IPS DF 6.9 (cell line): ENCODE results near the gene MYH1.

Experiments used
- DNase-seq: peaks from one replicate; pipeline ENCODE4 v3.0.0-alpha.2; 2013; ENCODE audit warnings: low read depth, low spot score
- H3K27ac ChIP-seq: one replicate; pipeline ENCODE4 v1.5.1; 2013; ENCODE audit warnings: low read length, control low read depth
- H3K27me3 ChIP-seq: 2 replicates; pipeline ENCODE4 v1.6.1; 2013; ENCODE audit warnings: mild to moderate bottlenecking, low read length; ENCODE audit not compliant: control insufficient read depth, insufficient read depth
- H3K36me3 ChIP-seq: 2 replicates; pipeline ENCODE4 v1.6.1; 2013; ENCODE audit warnings: low read length; ENCODE audit not compliant: control insufficient read depth, insufficient read depth
- H3K4me1 ChIP-seq: 2 replicates; pipeline ENCODE4 v1.6.1; 2013; ENCODE audit warnings: low read length; ENCODE audit not compliant: control insufficient read depth, insufficient read depth
- H3K4me3 ChIP-seq: 2 replicates; pipeline ENCODE4 v1.5.1; 2013; ENCODE audit warnings: mild to moderate bottlenecking, low read length
- H3K9me3 ChIP-seq: 2 replicates; pipeline ENCODE4 v1.6.1; 2013; ENCODE audit warnings: low read length, inconsistent platforms; ENCODE audit not compliant: control insufficient read depth, insufficient read depth
- WGBS: extraction: QIAGEN DNeasy Blood & Tissue Kit; methylation state at CpG from one replicate; pipeline ENCODE4 v1.1.7; 2013; ENCODE audit warnings: mixed read lengths, missing lambda C conversion rate; ENCODE audit not compliant: insufficient read length, insufficient coverage; 5-methylcytosine and 5-hydroxymethylcytosine counted together

MYH1 gene

GRCh38 chr17:10482252-10482651 is 36.1 kb downstream of the MYH1 start:
- Histone ChIP-seq H3K9me3 (no peaks in the 10 kb centered on the region), H3K36me3 (no peaks in the 10 kb centered on the region; the same call in 1 of the 2 replicates), H3K4me3 (no peak overlapping the region), H3K27ac (no peak overlapping the region), H3K4me1 (no peaks in the 10 kb centered on the region), H3K27me3 (no peaks in the 10 kb centered on the region)
- no peak for DNase-seq
- no CpG with 5 or more reads among the region's 1 CpG for WGBS

- H3K27ac ChIP-seq: no peak overlapping the region
- no peaks in the 10 kb centered on the region; the same call in 1 of the 2 replicates for H3K36me3 ChIP-seq
- no peak for DNase-seq
- WGBS: no CpG with 5 or more reads among the region's 1 CpG
- H3K4me1 ChIP-seq: no peaks in the 10 kb centered on the region
- H3K27me3 ChIP-seq: no peaks in the 10 kb centered on the region
- H3K4me3 ChIP-seq: no peak overlapping the region
- H3K9me3 ChIP-seq: no peaks in the 10 kb centered on the region
Observed at GRCh38 chr17:10477701-10478100, 40.6 kb downstream of the MYH1 start.

- WGBS: no CpG with 5 or more reads among the region's 4 CpGs
- H3K36me3 ChIP-seq: no peaks in the 10 kb centered on the region
- H3K4me1 ChIP-seq: no peaks in the 10 kb centered on the region
- H3K9me3 ChIP-seq: no peaks in the 10 kb centered on the region
- H3K4me3 ChIP-seq: no peak overlapping the region
- no peaks in the 10 kb centered on the region for H3K27me3 ChIP-seq
- H3K27ac ChIP-seq: no peak overlapping the region
- no peak for DNase-seq
Observed at GRCh38 chr17:10474536-10474935, 43.8 kb downstream of the MYH1 start.

GRCh38 chr17:10471858-10472257 is 46.5 kb downstream of the MYH1 start:
- Histone ChIP-seq H3K4me1 (no peaks in the 10 kb centered on the region), H3K27me3 (no peaks in the 10 kb centered on the region), H3K36me3 (no peaks in the 10 kb centered on the region), H3K27ac (no peak overlapping the region), H3K9me3 (no peaks in the 10 kb centered on the region), H3K4me3 (no peak overlapping the region)
- no CpG with 5 or more reads among the region's 1 CpG for WGBS
- DNase-seq: no peak

- Histone ChIP-seq H3K4me1 (no peaks in the 10 kb centered on the region), H3K27ac (no peak within 1 kb of the TSS), H3K4me3 (no peak within 1 kb of the TSS), H3K36me3 (no peaks in the 10 kb centered on the region), H3K9me3 (no peaks in the 10 kb centered on the region), H3K27me3 (no peaks in the 10 kb centered on the region)
- no peak for DNase-seq
- no CpG with 5 or more reads among the region's 1 CpG for WGBS
Observed at GRCh38 chr17:10469459-10469858, 48.9 kb downstream of the MYH1 start, which contains the start of gene MYH4. Gene MYH4, minus strand, starts transcription at chr17:10469559. Its CDS starts 2,814 bp downstream, at chr17:10466745.

GRCh38 chr17:10463402-10463801 is 54.9 kb downstream of the MYH1 start:
- H3K27ac ChIP-seq: no peak overlapping the region
- no peaks in the 10 kb centered on the region for H3K27me3 ChIP-seq
- no peak overlapping the region for H3K4me3 ChIP-seq
- no CpG with 5 or more reads among the region's 4 CpGs for WGBS
- H3K4me1 ChIP-seq: no peaks in the 10 kb centered on the region
- no peak for DNase-seq
- no peaks in the 10 kb centered on the region for H3K9me3 ChIP-seq
- no peaks in the 10 kb centered on the region for H3K36me3 ChIP-seq

- no peak for DNase-seq
- Histone ChIP-seq H3K27ac (no peak overlapping the region), H3K36me3 (no peaks in the 10 kb centered on the region), H3K27me3 (no peaks in the 10 kb centered on the region), H3K4me3 (no peak overlapping the region), H3K4me1 (no peaks in the 10 kb centered on the region), H3K9me3 (no peaks in the 10 kb centered on the region)
- WGBS: no CpG with 5 or more reads among the region's 4 CpGs
Observed at GRCh38 chr17:10460062-10460461, 58.3 kb downstream of the MYH1 start.

- no CpG with 5 or more reads among the region's 3 CpGs for WGBS
- H3K4me1 ChIP-seq: no peaks in the 10 kb centered on the region
- H3K4me3 ChIP-seq: no peak overlapping the region
- no peaks in the 10 kb centered on the region for H3K9me3 ChIP-seq
- H3K27me3 ChIP-seq: no peaks in the 10 kb centered on the region
- no peak overlapping the region for H3K27ac ChIP-seq
- no peaks in the 10 kb centered on the region for H3K36me3 ChIP-seq
- no peak for DNase-seq
Observed at GRCh38 chr17:10458701-10459100, 59.6 kb downstream of the MYH1 start.

- Histone ChIP-seq H3K27me3 (no peaks in the 10 kb centered on the region), H3K36me3 (no peaks in the 10 kb centered on the region), H3K27ac (no peak overlapping the region), H3K4me1 (no peaks in the 10 kb centered on the region), H3K4me3 (no peak overlapping the region), H3K9me3 (no peaks in the 10 kb centered on the region)
- DNase-seq: no peak
- WGBS: no CpG with 5 or more reads among the region's 1 CpG
Observed at GRCh38 chr17:10457952-10458351, 60.4 kb downstream of the MYH1 start.

- H3K4me1 ChIP-seq: no peaks in the 10 kb centered on the region
- no CpG with 5 or more reads among the region's 7 CpGs for WGBS
- H3K9me3 ChIP-seq: no peaks in the 10 kb centered on the region
- DNase-seq: no peak
- H3K27ac ChIP-seq: no peak overlapping the region
- no peak overlapping the region for H3K4me3 ChIP-seq
- H3K27me3 ChIP-seq: no peaks in the 10 kb centered on the region
- no peaks in the 10 kb centered on the region for H3K36me3 ChIP-seq
Observed at GRCh38 chr17:10447026-10447931, 71.1 kb downstream of the MYH1 start.
